NCI-H1417 (cell line): Measurements from ENCODE around the gene ETV6.

Experiments used
- DNase-seq, 3 experiments: peaks; one replicate each; lab custom pipeline; 2025; lab: John Stamatoyannopoulos, UW

The ETV6 gene

GRCh38 chr12:11695321-11695720 is 45.8 kb downstream of the ETV6 start:
- peak in 1 of 3 experiments; percentile 56 for DNase-seq

GRCh38 chr12:11696084-11696483 is 46.6 kb downstream of the ETV6 start:
- no peak for DNase-seq

GRCh38 chr12:11697131-11697530 is 47.7 kb downstream of the ETV6 start:
- DNase-seq: no peak

GRCh38 chr12:11697670-11698387 is 48.4 kb downstream of the ETV6 start:
- no peak for DNase-seq

GRCh38 chr12:11698729-11699128 is 49.3 kb downstream of the ETV6 start:
- no peak for DNase-seq

GRCh38 chr12:11701433-11701832 is 52.0 kb downstream of the ETV6 start:
- DNase-seq: no peak

GRCh38 chr12:11702959-11703358 is 53.5 kb downstream of the ETV6 start:
- DNase-seq: no peak

- DNase-seq: no peak
Observed at GRCh38 chr12:11703378-11703777, 53.9 kb downstream of the ETV6 start.

GRCh38 chr12:11704089-11704488 is 54.6 kb downstream of the ETV6 start:
- DNase-seq: no peak

GRCh38 chr12:11705010-11705409 is 55.5 kb downstream of the ETV6 start:
- DNase-seq: no peak

- DNase-seq: peak in 1 of 3 experiments; percentile 20
Observed at GRCh38 chr12:11706509-11707379, 57.3 kb downstream of the ETV6 start.

GRCh38 chr12:11707535-11707934 is 58.1 kb downstream of the ETV6 start:
- DNase-seq: no peak

GRCh38 chr12:11709513-11709912 is 60.0 kb downstream of the ETV6 start:
- no peak for DNase-seq

- peak in 1 of 3 experiments; percentile 29 for DNase-seq
Observed at GRCh38 chr12:11710431-11710830, 61.0 kb downstream of the ETV6 start.

GRCh38 chr12:11710906-11711305 is 61.4 kb downstream of the ETV6 start:
- DNase-seq: no peak

GRCh38 chr12:11711651-11712327 is 62.3 kb downstream of the ETV6 start:
- no peak for DNase-seq

GRCh38 chr12:11712491-11712890 is 63.0 kb downstream of the ETV6 start:
- no peak for DNase-seq

- no peak for DNase-seq
Observed at GRCh38 chr12:11713202-11713601, 63.7 kb downstream of the ETV6 start.

- DNase-seq: no peak
Observed at GRCh38 chr12:11714626-11715025, 65.2 kb downstream of the ETV6 start.

GRCh38 chr12:11715621-11716020 is 66.1 kb downstream of the ETV6 start:
- no peak for DNase-seq

- peak in 2 of 3 experiments; percentile 45 to 71 for DNase-seq
Observed at GRCh38 chr12:11716794-11717518, 67.5 kb downstream of the ETV6 start.

GRCh38 chr12:11717519-11717961 is 68.1 kb downstream of the ETV6 start:
- DNase-seq: no peak
